Measurements from ENCODE around the gene KIAA0753.

GRCh38 chr17:6639586-6640535 lies 650 bp downstream of the KIAA0753 start:
- TF ChIP-seq CTCF (IDR thresholded peaks at IDR 0.05; ENCODE audit: control extremely low read depth in 1 of 3, insufficient read depth in 1 of 3, low read depth in 1 of 3, low read length in 3 of 3) (no peak), EP300 (IDR thresholded peaks at IDR 0.05; ENCODE audit: borderline replicate concordance in 1 of 2, low read depth in 2 of 2, low read length in 2 of 2) (no peak)
